Neural cell (in vitro differentiated cells): ENCODE measurements around the gene ATXN2. TPM values are rescaled to one million over a fixed set of nuclear protein-coding genes. Genes with fewer than 3 reads are reported as not detected.

Experiments used
- H2AFZ ChIP-seq: fragments of 200-600, 300-800 bp; sonication (generic), shearing (Covaris generic); 2 replicates; pipeline ENCODE4 v1.6.0; 2014; ENCODE audit warnings: low read depth, mild to moderate bottlenecking, antibody characterized with exemption, low read length, moderate library complexity
- H3F3A ChIP-seq: fragments of 200-600 bp; shearing (Covaris generic); 2 replicates; pipeline ENCODE4 v1.6.1; 2016; ENCODE audit warnings: mild to moderate bottlenecking, moderate library complexity, mixed read lengths, antibody characterized with exemption, low read length; ENCODE audit not compliant: insufficient read depth, poor library complexity, severe bottlenecking
- H3K27ac ChIP-seq: fragments of 200-600, 300-800 bp; sonication (generic), shearing (Covaris generic); 2 replicates; pipeline ENCODE4 v1.5.1; 2014; ENCODE audit warnings: mild to moderate bottlenecking, low read length, moderate library complexity
- H3K27me3 ChIP-seq: fragments of 300-800, 200-600 bp; sonication (generic), shearing (Covaris generic); 2 replicates; pipeline ENCODE4 v1.6.0; 2014; ENCODE audit warnings: mild to moderate bottlenecking, low read depth, low read length, moderate library complexity; ENCODE audit not compliant: insufficient read depth
- H3K36me3 ChIP-seq: fragments of 300-800, 200-600 bp; sonication (generic), shearing (Covaris generic); 2 replicates; pipeline ENCODE4 v1.5.1; 2014; ENCODE audit warnings: mild to moderate bottlenecking, antibody characterized with exemption, low read length, moderate library complexity; ENCODE audit not compliant: insufficient read depth
- H3K4me2 ChIP-seq: fragments of 300-800, 200-600 bp; sonication (generic), shearing (Covaris generic); 2 replicates; pipeline ENCODE4 v1.6.0; 2014; ENCODE audit warnings: mild to moderate bottlenecking, low read length
- H3K4me3 ChIP-seq: fragments of 300-800, 200-600 bp; sonication (generic), shearing (Covaris generic); 2 replicates; pipeline ENCODE4 v1.5.1; 2014; ENCODE audit warnings: mild to moderate bottlenecking, low read length, moderate library complexity
- H3K79me2 ChIP-seq: fragments of 200-600 bp; shearing (Covaris generic); replicated peaks from 2 replicates; pipeline ENCODE4 v1.6.0; 2014; ENCODE audit warnings: mild to moderate bottlenecking, low read length, moderate library complexity; ENCODE audit not compliant: insufficient read depth
- H3K9ac ChIP-seq: fragments of 300-800, 200-600 bp; sonication (generic), shearing (Covaris generic); 2 replicates; pipeline ENCODE4 v1.6.1; 2016; ENCODE audit warnings: mild to moderate bottlenecking, low read length, mixed read lengths
- H3K9me2 ChIP-seq: fragments of 200-600 bp; shearing (Covaris generic); 2 replicates; pipeline ENCODE4 v1.6.1; 2016; ENCODE audit warnings: mild to moderate bottlenecking, low read length, mixed read lengths; ENCODE audit not compliant: insufficient read depth
- H3K9me3 ChIP-seq: fragments of 200-600, 300-800 bp; sonication (generic), shearing (Covaris generic); 2 replicates; pipeline ENCODE4 v1.6.1; 2016; ENCODE audit warnings: mild to moderate bottlenecking, mixed run types, low read length, moderate library complexity, mixed read lengths
- H4K20me1 ChIP-seq: fragments of 200-600 bp; shearing (Covaris generic); 2 replicates; pipeline ENCODE4 v1.6.1; 2016; ENCODE audit warnings: mild to moderate bottlenecking, mixed run types; ENCODE audit not compliant: insufficient read depth
- CTCF ChIP-seq: fragments of 450-650 bp; IDR thresholded peaks from 2 replicates; pipeline ENCODE4 v1.5.1; 2014; ENCODE audit warnings: antibody characterized with exemption, mild to moderate bottlenecking, moderate library complexity; ENCODE audit not compliant: poor library complexity, severe bottlenecking
- EP300 ChIP-seq: fragments of 450-650 bp; conservative IDR thresholded peaks from 2 replicates; pipeline ENCODE4 v1.6.1; 2014; ENCODE audit warnings: antibody characterized with exemption, mild to moderate bottlenecking, moderate library complexity; ENCODE audit not compliant: poor library complexity, severe bottlenecking
- EZH2 ChIP-seq: fragments of 200-600, 300-800 bp; shearing (Covaris generic), sonication (generic); IDR thresholded peaks from 2 replicates; pipeline ENCODE4 v1.6.1; 2014; ENCODE audit warnings: antibody characterized with exemption, low read length, borderline replicate concordance, mild to moderate bottlenecking; ENCODE audit not compliant: insufficient read depth, poor library complexity, severe bottlenecking
- MXI1 ChIP-seq: fragments of 450-650 bp; conservative IDR thresholded peaks from 2 replicates; pipeline ENCODE4 v1.6.1; 2014; ENCODE audit warnings: antibody characterized with exemption, mild to moderate bottlenecking; ENCODE audit not compliant: poor library complexity, severe bottlenecking
- POLR2AphosphoS5 ChIP-seq: IDR thresholded peaks from 2 replicates; pipeline ENCODE4 v1.6.1; 2012
- RAD21 ChIP-seq: fragments of 450-650 bp; conservative IDR thresholded peaks from 2 replicates; pipeline ENCODE4 v1.6.1; 2014; ENCODE audit warnings: antibody characterized with exemption, mild to moderate bottlenecking, moderate library complexity
- REST ChIP-seq: IDR thresholded peaks from 2 replicates; pipeline ENCODE4 v1.6.1; 2012; ENCODE audit warnings: borderline replicate concordance
- SMC3 ChIP-seq: fragments of 450-650 bp; conservative IDR thresholded peaks from 2 replicates; pipeline ENCODE4 v1.6.1; 2014; ENCODE audit warnings: antibody characterized with exemption, mild to moderate bottlenecking, moderate library complexity; ENCODE audit not compliant: poor library complexity
- TAF1 ChIP-seq: IDR thresholded peaks from 2 replicates; pipeline ENCODE4 v1.6.1; 2012; ENCODE audit warnings: low read depth
- polyA plus RNA-seq: library from polyadenylated mRNA; depleted of rRNA; stranded (reverse); fragments of >200 nt; gene quantifications from 2 replicates; pipeline ENCODE4 v1.2.3, GENCODE V29; 2014

The ATXN2 gene
- polyA plus RNA-seq, 1 donor from 2014 or later = 12.6 TPM

DNA sequence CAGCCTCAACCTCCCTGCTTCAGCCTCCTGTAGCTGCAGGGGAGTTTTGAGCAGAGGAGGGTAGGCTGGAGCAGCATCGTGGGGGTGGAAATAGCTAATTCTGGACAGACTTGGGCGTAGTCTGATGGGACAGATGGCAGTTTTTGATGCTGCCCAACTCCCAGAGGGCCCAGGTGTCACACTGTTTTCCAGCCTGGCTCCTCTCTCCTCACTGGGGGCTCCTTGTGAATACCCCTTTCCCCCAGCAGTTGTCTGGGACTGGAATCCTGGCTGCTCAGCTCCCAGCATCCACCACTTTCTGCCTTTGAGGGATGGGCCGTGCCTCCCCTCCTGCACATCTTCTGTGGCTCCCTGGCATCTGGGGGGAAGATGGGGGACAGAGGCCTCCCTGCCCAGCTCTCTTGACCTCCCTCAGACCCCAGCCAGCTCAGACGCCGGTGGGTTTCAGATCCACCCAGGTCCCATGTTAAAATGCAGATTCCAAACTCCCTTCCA lies 159.4 kb downstream of the ATXN2 start:
- no peaks in the 10 kb centered on the region for H3K36me3 ChIP-seq
- TF ChIP-seq TAF1 = no peak
- TF ChIP-seq REST = no peak
- no peak for TF ChIP-seq SMC3
- no peak for TF ChIP-seq EZH2
- no peak for TF ChIP-seq RAD21
- no peak for TF ChIP-seq CTCF
- TF ChIP-seq EP300 = no peak
- no peak for TF ChIP-seq MXI1
- no peak for TF ChIP-seq POLR2AphosphoS5
- no peaks in the 10 kb centered on the region for H3K79me2 ChIP-seq
- no peak overlapping the region for H3K4me2 ChIP-seq
- H2AFZ ChIP-seq = no peak overlapping the region
- no peaks in the 10 kb centered on the region for H3K9me3 ChIP-seq
- H4K20me1 ChIP-seq = no peaks in the 10 kb centered on the region
- no peaks in the 10 kb centered on the region for H3K27me3 ChIP-seq
- H3K9me2 ChIP-seq = no peaks in the 10 kb centered on the region
- no peak overlapping the region for H3K9ac ChIP-seq
- no peaks in the 10 kb centered on the region for H3F3A ChIP-seq
- no peak overlapping the region for H3K4me3 ChIP-seq
- H3K27ac ChIP-seq = no peak overlapping the region

DNA sequence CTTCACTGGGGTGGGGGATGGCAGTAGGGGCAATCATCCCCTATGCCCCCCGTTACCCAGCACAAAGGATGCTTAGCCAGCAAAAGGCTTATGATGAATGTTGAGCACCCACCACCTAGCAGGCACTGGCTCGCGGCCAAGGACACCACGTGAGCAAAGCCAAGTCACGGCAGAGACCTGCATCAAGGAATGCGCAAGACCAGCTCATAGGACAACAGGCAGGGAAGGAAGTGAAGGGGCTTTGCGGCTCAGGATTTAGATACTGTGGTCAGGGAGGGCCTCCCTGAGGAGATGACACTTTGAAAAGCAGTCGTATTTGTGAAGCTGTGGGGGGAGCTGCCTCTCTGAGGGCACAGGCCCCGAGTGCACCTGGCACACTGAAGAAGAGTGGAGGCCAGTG lies 160.6 kb downstream of the ATXN2 start:
- no peak overlapping the region for H3K9ac ChIP-seq
- H4K20me1 ChIP-seq = no peaks in the 10 kb centered on the region
- no peak overlapping the region for H3K4me2 ChIP-seq

More for the DNA sequence above, 160.6 kb downstream of the ATXN2 start:
- H3K4me3 ChIP-seq = no peak overlapping the region
- no peak overlapping the region for H3K27ac ChIP-seq
- H2AFZ ChIP-seq = no peak overlapping the region
- no peaks in the 10 kb centered on the region for H3F3A ChIP-seq
- H3K9me3 ChIP-seq = no peaks in the 10 kb centered on the region
- H3K79me2 ChIP-seq = no peaks in the 10 kb centered on the region
- H3K27me3 ChIP-seq = no peaks in the 10 kb centered on the region
- no peaks in the 10 kb centered on the region for H3K9me2 ChIP-seq
- no peaks in the 10 kb centered on the region for H3K36me3 ChIP-seq
- TF ChIP-seq TAF1 (no peak), REST (no peak), POLR2AphosphoS5 (no peak), EP300 (no peak), SMC3 (no peak), CTCF (no peak), RAD21 (no peak), EZH2 (no peak), MXI1 (no peak)
